WTC11 (cell line): Measurements from ENCODE around the gene KSR2.

Experiments
- JUN ChIP-seq: sonication (generic); formaldehyde crosslinking; IDR thresholded peaks from 2 replicates; pipeline ENCODE4 v1.8.0; 2023; ENCODE audit warnings: mild to moderate bottlenecking, missing genetic modification reagents
- NR1H2 ChIP-seq: sonication (generic); formaldehyde crosslinking; IDR thresholded peaks from 2 replicates; pipeline ENCODE4 v1.9.0; 2021; ENCODE audit warnings: mild to moderate bottlenecking, moderate library complexity, missing genetic modification reagents
- NR3C1 ChIP-seq: sonication (generic); formaldehyde crosslinking; conservative IDR thresholded peaks from 2 replicates; pipeline ENCODE4 v1.8.1; 2023; ENCODE audit warnings: low read depth, mild to moderate bottlenecking, missing genetic modification reagents
- SMAD4 ChIP-seq: sonication (generic); formaldehyde crosslinking; IDR thresholded peaks from 2 replicates; pipeline ENCODE4 v1.8.0; 2022; ENCODE audit warnings: mild to moderate bottlenecking, missing genetic modification reagents
- SP1 ChIP-seq: sonication (generic); formaldehyde crosslinking; conservative IDR thresholded peaks from 2 replicates; pipeline ENCODE4 v1.8.1; 2022; ENCODE audit warnings: missing genetic modification reagents
- TEAD4 ChIP-seq: sonication (generic); formaldehyde crosslinking; IDR thresholded peaks from 2 replicates; pipeline ENCODE4 v1.8.0; 2022; ENCODE audit warnings: mild to moderate bottlenecking, missing genetic modification reagents
- TF ChIP-seq, protein P1 (sequence below): fragments of 200-600 bp; IDR thresholded peaks from 2 replicates; pipeline ENCODE4 v1.8.0; 2022; ENCODE audit warnings: antibody characterized with exemption
- TF ChIP-seq, protein P2 (sequence below): sonication (generic); formaldehyde crosslinking; IDR thresholded peaks from 2 replicates; pipeline ENCODE4 v1.8.0; 2022; ENCODE audit warnings: mild to moderate bottlenecking, missing genetic modification reagents
- TF ChIP-seq, protein P3 (sequence below): sonication (generic); formaldehyde crosslinking; IDR thresholded peaks from 2 replicates; pipeline ENCODE4 v1.8.1; 2023; ENCODE audit warnings: mild to moderate bottlenecking, missing genetic modification reagents
- TF ChIP-seq, protein P4 (sequence below): sonication (generic); formaldehyde crosslinking; conservative IDR thresholded peaks from 2 replicates; pipeline ENCODE4 v1.8.1; 2022; ENCODE audit warnings: mild to moderate bottlenecking, missing genetic modification reagents
- TF ChIP-seq, protein P5 (sequence below): sonication (generic); formaldehyde crosslinking; IDR thresholded peaks from 2 replicates; pipeline ENCODE4 v1.8.0; 2023; ENCODE audit warnings: missing genetic modification reagents, mild to moderate bottlenecking, borderline replicate concordance
- TF ChIP-seq, protein P6 (sequence below): sonication (generic); formaldehyde crosslinking; IDR thresholded peaks from 2 replicates; pipeline ENCODE4 v1.8.0; 2022; ENCODE audit warnings: mild to moderate bottlenecking, missing genetic modification reagents
- TF ChIP-seq, protein P7 (sequence below): fragments of 250-450 bp; sonication (Bioruptor Pico); IDR thresholded peaks from 2 replicates; pipeline ENCODE4 v1.9.0; 2021; ENCODE audit warnings: mild to moderate bottlenecking
- TF ChIP-seq, protein P8 (sequence below): sonication (generic); formaldehyde crosslinking; IDR thresholded peaks from 2 replicates; pipeline ENCODE4 v1.8.1; 2022; ENCODE audit warnings: mild to moderate bottlenecking, moderate library complexity, missing genetic modification reagents

DNA sequence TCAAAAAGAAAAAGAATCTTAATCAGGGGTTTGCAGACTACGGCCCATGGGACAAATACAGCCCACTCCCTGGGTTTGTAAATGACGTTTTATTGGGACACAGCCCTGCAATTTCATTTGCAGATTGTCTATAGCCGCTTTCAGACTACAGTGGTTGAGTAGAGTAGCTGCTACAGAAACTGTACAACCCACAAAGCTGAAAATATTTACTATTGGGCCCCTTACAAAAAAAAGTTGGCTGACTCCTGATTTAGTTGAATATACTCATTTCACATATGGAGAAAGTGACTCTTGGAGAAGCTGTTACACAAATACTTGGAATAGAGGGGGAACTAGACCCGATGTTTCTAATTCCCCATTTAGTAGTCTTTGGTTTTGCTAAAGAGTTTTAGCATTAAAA, 444.8 kb downstream of the KSR2 start:
- TF ChIP-seq, protein P1, sequence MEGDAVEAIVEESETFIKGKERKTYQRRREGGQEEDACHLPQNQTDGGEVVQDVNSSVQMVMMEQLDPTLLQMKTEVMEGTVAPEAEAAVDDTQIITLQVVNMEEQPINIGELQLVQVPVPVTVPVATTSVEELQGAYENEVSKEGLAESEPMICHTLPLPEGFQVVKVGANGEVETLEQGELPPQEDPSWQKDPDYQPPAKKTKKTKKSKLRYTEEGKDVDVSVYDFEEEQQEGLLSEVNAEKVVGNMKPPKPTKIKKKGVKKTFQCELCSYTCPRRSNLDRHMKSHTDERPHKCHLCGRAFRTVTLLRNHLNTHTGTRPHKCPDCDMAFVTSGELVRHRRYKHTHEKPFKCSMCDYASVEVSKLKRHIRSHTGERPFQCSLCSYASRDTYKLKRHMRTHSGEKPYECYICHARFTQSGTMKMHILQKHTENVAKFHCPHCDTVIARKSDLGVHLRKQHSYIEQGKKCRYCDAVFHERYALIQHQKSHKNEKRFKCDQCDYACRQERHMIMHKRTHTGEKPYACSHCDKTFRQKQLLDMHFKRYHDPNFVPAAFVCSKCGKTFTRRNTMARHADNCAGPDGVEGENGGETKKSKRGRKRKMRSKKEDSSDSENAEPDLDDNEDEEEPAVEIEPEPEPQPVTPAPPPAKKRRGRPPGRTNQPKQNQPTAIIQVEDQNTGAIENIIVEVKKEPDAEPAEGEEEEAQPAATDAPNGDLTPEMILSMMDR: no peak
- TF ChIP-seq, protein P2, sequence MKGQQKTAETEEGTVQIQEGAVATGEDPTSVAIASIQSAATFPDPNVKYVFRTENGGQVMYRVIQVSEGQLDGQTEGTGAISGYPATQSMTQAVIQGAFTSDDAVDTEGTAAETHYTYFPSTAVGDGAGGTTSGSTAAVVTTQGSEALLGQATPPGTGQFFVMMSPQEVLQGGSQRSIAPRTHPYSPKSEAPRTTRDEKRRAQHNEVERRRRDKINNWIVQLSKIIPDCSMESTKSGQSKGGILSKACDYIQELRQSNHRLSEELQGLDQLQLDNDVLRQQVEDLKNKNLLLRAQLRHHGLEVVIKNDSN (CRISPR knock-in tag): no peak
- no peak for TF ChIP-seq TEAD4 (CRISPR knock-in tag)
- no peak for TF ChIP-seq JUN (CRISPR knock-in tag)
- TF ChIP-seq SP1 (CRISPR knock-in tag): no peak
- no peak for TF ChIP-seq NR1H2 (CRISPR knock-in tag)
- TF ChIP-seq NR3C1: no peak
- TF ChIP-seq, protein P3, sequence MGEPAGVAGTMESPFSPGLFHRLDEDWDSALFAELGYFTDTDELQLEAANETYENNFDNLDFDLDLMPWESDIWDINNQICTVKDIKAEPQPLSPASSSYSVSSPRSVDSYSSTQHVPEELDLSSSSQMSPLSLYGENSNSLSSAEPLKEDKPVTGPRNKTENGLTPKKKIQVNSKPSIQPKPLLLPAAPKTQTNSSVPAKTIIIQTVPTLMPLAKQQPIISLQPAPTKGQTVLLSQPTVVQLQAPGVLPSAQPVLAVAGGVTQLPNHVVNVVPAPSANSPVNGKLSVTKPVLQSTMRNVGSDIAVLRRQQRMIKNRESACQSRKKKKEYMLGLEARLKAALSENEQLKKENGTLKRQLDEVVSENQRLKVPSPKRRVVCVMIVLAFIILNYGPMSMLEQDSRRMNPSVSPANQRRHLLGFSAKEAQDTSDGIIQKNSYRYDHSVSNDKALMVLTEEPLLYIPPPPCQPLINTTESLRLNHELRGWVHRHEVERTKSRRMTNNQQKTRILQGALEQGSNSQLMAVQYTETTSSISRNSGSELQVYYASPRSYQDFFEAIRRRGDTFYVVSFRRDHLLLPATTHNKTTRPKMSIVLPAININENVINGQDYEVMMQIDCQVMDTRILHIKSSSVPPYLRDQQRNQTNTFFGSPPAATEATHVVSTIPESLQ: no peak
- TF ChIP-seq SMAD4: no peak
- TF ChIP-seq, protein P4, sequence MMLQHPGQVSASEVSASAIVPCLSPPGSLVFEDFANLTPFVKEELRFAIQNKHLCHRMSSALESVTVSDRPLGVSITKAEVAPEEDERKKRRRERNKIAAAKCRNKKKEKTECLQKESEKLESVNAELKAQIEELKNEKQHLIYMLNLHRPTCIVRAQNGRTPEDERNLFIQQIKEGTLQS (CRISPR knock-in tag): no peak
- TF ChIP-seq, protein P5, sequence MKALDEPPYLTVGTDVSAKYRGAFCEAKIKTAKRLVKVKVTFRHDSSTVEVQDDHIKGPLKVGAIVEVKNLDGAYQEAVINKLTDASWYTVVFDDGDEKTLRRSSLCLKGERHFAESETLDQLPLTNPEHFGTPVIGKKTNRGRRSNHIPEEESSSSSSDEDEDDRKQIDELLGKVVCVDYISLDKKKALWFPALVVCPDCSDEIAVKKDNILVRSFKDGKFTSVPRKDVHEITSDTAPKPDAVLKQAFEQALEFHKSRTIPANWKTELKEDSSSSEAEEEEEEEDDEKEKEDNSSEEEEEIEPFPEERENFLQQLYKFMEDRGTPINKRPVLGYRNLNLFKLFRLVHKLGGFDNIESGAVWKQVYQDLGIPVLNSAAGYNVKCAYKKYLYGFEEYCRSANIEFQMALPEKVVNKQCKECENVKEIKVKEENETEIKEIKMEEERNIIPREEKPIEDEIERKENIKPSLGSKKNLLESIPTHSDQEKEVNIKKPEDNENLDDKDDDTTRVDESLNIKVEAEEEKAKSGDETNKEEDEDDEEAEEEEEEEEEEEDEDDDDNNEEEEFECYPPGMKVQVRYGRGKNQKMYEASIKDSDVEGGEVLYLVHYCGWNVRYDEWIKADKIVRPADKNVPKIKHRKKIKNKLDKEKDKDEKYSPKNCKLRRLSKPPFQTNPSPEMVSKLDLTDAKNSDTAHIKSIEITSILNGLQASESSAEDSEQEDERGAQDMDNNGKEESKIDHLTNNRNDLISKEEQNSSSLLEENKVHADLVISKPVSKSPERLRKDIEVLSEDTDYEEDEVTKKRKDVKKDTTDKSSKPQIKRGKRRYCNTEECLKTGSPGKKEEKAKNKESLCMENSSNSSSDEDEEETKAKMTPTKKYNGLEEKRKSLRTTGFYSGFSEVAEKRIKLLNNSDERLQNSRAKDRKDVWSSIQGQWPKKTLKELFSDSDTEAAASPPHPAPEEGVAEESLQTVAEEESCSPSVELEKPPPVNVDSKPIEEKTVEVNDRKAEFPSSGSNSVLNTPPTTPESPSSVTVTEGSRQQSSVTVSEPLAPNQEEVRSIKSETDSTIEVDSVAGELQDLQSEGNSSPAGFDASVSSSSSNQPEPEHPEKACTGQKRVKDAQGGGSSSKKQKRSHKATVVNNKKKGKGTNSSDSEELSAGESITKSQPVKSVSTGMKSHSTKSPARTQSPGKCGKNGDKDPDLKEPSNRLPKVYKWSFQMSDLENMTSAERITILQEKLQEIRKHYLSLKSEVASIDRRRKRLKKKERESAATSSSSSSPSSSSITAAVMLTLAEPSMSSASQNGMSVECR (CRISPR knock-in tag): no peak
- TF ChIP-seq, protein P6, sequence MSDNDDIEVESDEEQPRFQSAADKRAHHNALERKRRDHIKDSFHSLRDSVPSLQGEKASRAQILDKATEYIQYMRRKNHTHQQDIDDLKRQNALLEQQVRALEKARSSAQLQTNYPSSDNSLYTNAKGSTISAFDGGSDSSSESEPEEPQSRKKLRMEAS (CRISPR knock-in tag): no peak
- TF ChIP-seq, protein P7, sequence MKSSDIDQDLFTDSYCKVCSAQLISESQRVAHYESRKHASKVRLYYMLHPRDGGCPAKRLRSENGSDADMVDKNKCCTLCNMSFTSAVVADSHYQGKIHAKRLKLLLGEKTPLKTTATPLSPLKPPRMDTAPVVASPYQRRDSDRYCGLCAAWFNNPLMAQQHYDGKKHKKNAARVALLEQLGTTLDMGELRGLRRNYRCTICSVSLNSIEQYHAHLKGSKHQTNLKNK (CRISPR knock-in tag): no peak
- TF ChIP-seq, protein P8, sequence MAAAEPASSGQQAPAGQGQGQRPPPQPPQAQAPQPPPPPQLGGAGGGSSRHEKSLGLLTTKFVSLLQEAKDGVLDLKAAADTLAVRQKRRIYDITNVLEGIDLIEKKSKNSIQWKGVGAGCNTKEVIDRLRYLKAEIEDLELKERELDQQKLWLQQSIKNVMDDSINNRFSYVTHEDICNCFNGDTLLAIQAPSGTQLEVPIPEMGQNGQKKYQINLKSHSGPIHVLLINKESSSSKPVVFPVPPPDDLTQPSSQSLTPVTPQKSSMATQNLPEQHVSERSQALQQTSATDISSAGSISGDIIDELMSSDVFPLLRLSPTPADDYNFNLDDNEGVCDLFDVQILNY (CRISPR knock-in tag): no peak
